Bladder microvascular endothelial cell (primary cell): Measurements from ENCODE around the gene ITGAE. TPM values are rescaled to one million over a fixed set of nuclear protein-coding genes. Genes with fewer than 3 reads are reported as not detected.

Experiments used
- total RNA-seq: library from RNA; depleted of rRNA; stranded (reverse); fragments of >200 nt; gene quantifications from 2 replicates; pipeline ENCODE4 v1.2.3, GENCODE V29; 2014

The ITGAE gene
- 13.5 and 16.4 TPM in 2 replicates for total RNA-seq

GRCh38 chr17:3800362-3801271 is at the start of gene ITGAE:
Gene ITGAE (minus strand): TSS chr17:3801188. CDS start chr17:3801144, 44 bp downstream.

GRCh38 chr17:3845621-3846436 is 44.8 kb upstream of the ITGAE start, which contains the start of gene NCBP3:
Gene NCBP3 (minus strand): TSS chr17:3846246. CDS start chr17:3846223, 23 bp downstream.

GRCh38 chr17:3723556-3724377 is 77.2 kb downstream of the ITGAE start, which contains the start of gene HASPIN:
Gene HASPIN (plus strand): TSS chr17:3723903. CDS start chr17:3723936, 33 bp downstream.

GRCh38 chr17:3695723-3696411 is 105.1 kb downstream of the ITGAE start, which contains the start of gene P2RX5:
Gene P2RX5 (minus strand): TSS chr17:3696155. CDS start chr17:3696005, 150 bp downstream.

GRCh38 chr17:3668279-3669084 is 132.5 kb downstream of the ITGAE start, which contains the start of the genes EMC6 and TAX1BP3:
Gene EMC6 (plus strand): TSS chr17:3668812. CDS start chr17:3669147, 335 bp downstream.
Gene TAX1BP3 (minus strand): TSS chr17:3668578. CDS start chr17:3668526, 52 bp downstream.

Other genes with a start within 250 kb of the ITGAE start
- not detected in 2 replicates for gene TRPV3, start 243.4 kb downstream of the ITGAE start, total RNA-seq
- 0.65 and 3.1 TPM in 2 replicates for gene TRPV1, start 191.8 kb downstream of the ITGAE start, total RNA-seq
- gene SHPK, start 164.9 kb downstream of the ITGAE start, total RNA-seq: 12.3 and 23.5 TPM in 2 replicates
- 10.8 and 28.0 TPM in 2 replicates for gene CTNS, start 164.4 kb downstream of the ITGAE start, total RNA-seq
- gene TAX1BP3, start 132.6 kb downstream of the ITGAE start, total RNA-seq: 128 and 173 TPM in 2 replicates
- 12.8 and 16.4 TPM in 2 replicates for gene EMC6, start 132.4 kb downstream of the ITGAE start, total RNA-seq
- gene P2RX5, start 105.0 kb downstream of the ITGAE start, total RNA-seq: 0.19 and 0.32 TPM in 2 replicates
- 4.6 and 7.4 TPM in 2 replicates for gene HASPIN, start 77.3 kb downstream of the ITGAE start, total RNA-seq
- 16.0 and 30.8 TPM in 2 replicates for gene NCBP3, start 45.1 kb upstream of the ITGAE start, total RNA-seq
- gene CAMKK1, start 91.9 kb upstream of the ITGAE start, total RNA-seq: 2.1 TPM in 2 replicates
- not detected in 2 replicates for gene P2RX1, start 115.3 kb upstream of the ITGAE start, total RNA-seq
- 0.06 and 0.16 TPM in 2 replicates for gene ATP2A3, start 163.2 kb upstream of the ITGAE start, total RNA-seq